HEK293 (cell line): ENCODE data around the gene HNRNPM.
A peak's percentile ranks its signal among the peaks of the same experiment; 100 is the strongest.

ENCODE experiments used
- EGR2 ChIP-seq: fragments of 450-650 bp; formaldehyde crosslinking; IDR thresholded peaks from 2 replicates; pipeline ENCODE4 v1.5.1; 2016; ENCODE audit warnings: low read depth, missing biosample characterization, missing genetic modification characterization
- IKZF3 ChIP-seq: fragments of 450-650 bp; IDR thresholded peaks from 2 replicates; pipeline ENCODE4 v1.5.0; 2018; ENCODE audit warnings: missing biosample characterization, mild to moderate bottlenecking, missing genetic modification characterization, moderate library complexity
- KLF1 ChIP-seq: fragments of 450-650 bp; formaldehyde crosslinking; IDR thresholded peaks from 2 replicates; pipeline ENCODE4 v1.5.1; 2016; ENCODE audit warnings: missing biosample characterization, missing genetic modification characterization
- KLF17 ChIP-seq: fragments of 450-650 bp; formaldehyde crosslinking; IDR thresholded peaks from 2 replicates; pipeline ENCODE4 v1.5.1; 2016; ENCODE audit warnings: missing biosample characterization, missing genetic modification characterization
- KLF9 ChIP-seq: fragments of 450-650 bp; formaldehyde crosslinking; IDR thresholded peaks from 2 replicates; pipeline ENCODE4 v1.5.1; 2016; ENCODE audit warnings: missing biosample characterization, missing genetic modification characterization, low read depth
- PATZ1 ChIP-seq: fragments of 450-650 bp; formaldehyde crosslinking; IDR thresholded peaks from 2 replicates; pipeline ENCODE4 v1.5.1; 2016; ENCODE audit warnings: missing biosample characterization, missing genetic modification characterization
- PBX3 ChIP-seq: sonication (generic); formaldehyde crosslinking; IDR thresholded peaks from 2 replicates; pipeline ENCODE4 v1.8.1; 2022; ENCODE audit warnings: mild to moderate bottlenecking, moderate library complexity, missing genetic modification reagents
- REST ChIP-seq: fragments of 450-650 bp; formaldehyde crosslinking; IDR thresholded peaks from 2 replicates; pipeline ENCODE4 v1.5.1; 2016; ENCODE audit warnings: missing biosample characterization, missing genetic modification characterization
- SALL2 ChIP-seq: fragments of 450-650 bp; formaldehyde crosslinking; IDR thresholded peaks from 2 replicates; pipeline ENCODE4 v1.5.0; 2017; ENCODE audit warnings: missing biosample characterization, mild to moderate bottlenecking, missing genetic modification characterization, borderline replicate concordance
- SP2 ChIP-seq: fragments of 450-650 bp; formaldehyde crosslinking; IDR thresholded peaks from 2 replicates; pipeline ENCODE4 v1.5.1; 2016; ENCODE audit warnings: missing biosample characterization, missing genetic modification characterization
- SP3 ChIP-seq: fragments of 450-650 bp; formaldehyde crosslinking; IDR thresholded peaks from 2 replicates; pipeline ENCODE4 v1.5.1; 2016; ENCODE audit warnings: missing biosample characterization, missing genetic modification characterization
- ZBTB44 ChIP-seq: fragments of 450-650 bp; IDR thresholded peaks from 2 replicates; pipeline ENCODE4 v1.5.1; 2018; ENCODE audit warnings: missing biosample characterization, mild to moderate bottlenecking, missing genetic modification characterization
- ZFHX2 ChIP-seq: fragments of 450-650 bp; formaldehyde crosslinking; conservative IDR thresholded peaks from 2 replicates; pipeline ENCODE4 v1.5.1; 2016; ENCODE audit warnings: missing biosample characterization, missing genetic modification characterization
- ZNF132 ChIP-seq: fragments of 450-650 bp; formaldehyde crosslinking; IDR thresholded peaks from 2 replicates; pipeline ENCODE4 v1.5.1; 2017; ENCODE audit warnings: missing biosample characterization, missing genetic modification characterization, borderline replicate concordance
- ZNF148 ChIP-seq: fragments of 450-650 bp; formaldehyde crosslinking; IDR thresholded peaks from 2 replicates; pipeline ENCODE4 v1.5.0; 2017; ENCODE audit warnings: missing biosample characterization, missing genetic modification characterization, borderline replicate concordance
- ZNF26 ChIP-seq: fragments of 450-650 bp; formaldehyde crosslinking; IDR thresholded peaks from 2 replicates; pipeline ENCODE4 v1.5.1; 2016; ENCODE audit warnings: missing biosample characterization, missing genetic modification characterization
- ZNF335 ChIP-seq: fragments of 450-650 bp; formaldehyde crosslinking; conservative IDR thresholded peaks from 2 replicates; pipeline ENCODE4 v1.5.1; 2016; ENCODE audit warnings: missing biosample characterization, missing genetic modification characterization
- ZNF341 ChIP-seq: fragments of 450-650 bp; formaldehyde crosslinking; IDR thresholded peaks from 2 replicates; pipeline ENCODE4; 2016; ENCODE audit warnings: low read depth, missing biosample characterization, missing genetic modification characterization
- ZNF398 ChIP-seq: fragments of 450-650 bp; formaldehyde crosslinking; IDR thresholded peaks from 2 replicates; pipeline ENCODE4 v1.5.1; 2017; ENCODE audit warnings: missing biosample characterization, missing genetic modification characterization
- ZNF555 ChIP-seq: fragments of 450-650 bp; formaldehyde crosslinking; conservative IDR thresholded peaks from 2 replicates; pipeline ENCODE4 v1.5.1; 2017; ENCODE audit warnings: missing biosample characterization, mild to moderate bottlenecking, missing genetic modification characterization, inconsistent platforms
- ZNF629 ChIP-seq: fragments of 450-650 bp; formaldehyde crosslinking; IDR thresholded peaks from 2 replicates; pipeline ENCODE4 v1.5.1; 2017; ENCODE audit warnings: missing biosample characterization, missing genetic modification characterization
- ZNF768 ChIP-seq: fragments of 450-650 bp; formaldehyde crosslinking; IDR thresholded peaks from 2 replicates; pipeline ENCODE4 v1.5.1; 2018; ENCODE audit warnings: missing biosample characterization, mild to moderate bottlenecking, missing genetic modification characterization
- ZNF791 ChIP-seq: fragments of 450-650 bp; formaldehyde crosslinking; IDR thresholded peaks from 2 replicates; pipeline ENCODE4 v1.5.1; 2016; ENCODE audit warnings: missing biosample characterization, missing genetic modification characterization

HNRNPM gene

GRCh38 chr19:8396563-8397203, 48.1 kb upstream of the HNRNPM start (continued):
- TF ChIP-seq ZNF335 (tag by site-specific recombination), result 0 out of 2 replicates have a peak, but pooled peaks have one; percentile 25
- peak; percentile 71 for TF ChIP-seq PATZ1 (tag by site-specific recombination)
- TF ChIP-seq ZNF341, result peak; percentile 85
- no peak for TF ChIP-seq ZNF26
- no peak for TF ChIP-seq ZNF148
- TF ChIP-seq ZNF132 (tag by site-specific recombination), result no peak
- TF ChIP-seq ZFHX2 (tag by site-specific recombination), result peak; percentile 68
- TF ChIP-seq EGR2, result peak; percentile 73
- TF ChIP-seq KLF17 (tag by site-specific recombination), result peak; percentile 74; the same call in 1 of the 2 replicates
- no peak for TF ChIP-seq ZNF555 (tag by site-specific recombination)
- peak; percentile 57; the same call in 1 of the 2 replicates for TF ChIP-seq KLF1
- no peak for TF ChIP-seq SALL2 (tag by site-specific recombination)
- no peak for TF ChIP-seq ZBTB44 (tag by site-specific recombination)
- TF ChIP-seq ZNF398, result peak; percentile 77
- no peak for TF ChIP-seq ZNF791 (tag by site-specific recombination)
- peak; percentile 72 for TF ChIP-seq SP2 (tag by site-specific recombination)
- TF ChIP-seq ZNF629, result 0 out of 2 replicates have a peak, but pooled peaks have one; percentile 38
- 0 out of 2 replicates have a peak, but pooled peaks have one; percentile 16 for TF ChIP-seq REST
- no peak for TF ChIP-seq IKZF3 (tag by site-specific recombination)
- TF ChIP-seq PBX3 (CRISPR knock-in tag), result 0 out of 2 replicates have a peak, but pooled peaks have one; percentile 60
- TF ChIP-seq ZNF768 (tag by site-specific recombination), result no peak
- peak; percentile 64 for TF ChIP-seq SP3
- TF ChIP-seq KLF9 (tag by site-specific recombination), result peak; percentile 83
